NB4 (cell line): ENCODE data around the gene EXO1.

Source experiments
- CTCF ChIP-seq: IDR thresholded peaks from one replicate; pipeline ENCODE4 v1.5.1; 2012; ENCODE audit warnings: low read depth, low read length
- MAX ChIP-seq: IDR thresholded peaks from 2 replicates; pipeline ENCODE4 v1.6.1; 2011; ENCODE audit warnings: low read depth, low read length
- POLR2A ChIP-seq: IDR thresholded peaks from 2 replicates; pipeline ENCODE4 v1.6.1; 2011; ENCODE audit warnings: mild to moderate bottlenecking; ENCODE audit not compliant: insufficient read length; ENCODE audit errors: extremely low read depth

- TF ChIP-seq CTCF (no peak), POLR2A (no peak), MAX (no peak)
Measured at GRCh38 chr1:241891296-241891695, 43.3 kb downstream of the EXO1 start.
